K562 (cell line): ENCODE results near the gene NUMB. TPM values are rescaled to one million over a fixed set of nuclear protein-coding genes. Genes with fewer than 3 reads are reported as not detected.

Experiments used
- ATAC-seq: fragments of 200-7000 bp; cut with Tn5 transposase; 3 replicates; pipeline ENCODE4 v1.9.1; 2020; ENCODE audit warnings: moderate library complexity
- BruUV-seq: library from RNA; stranded (reverse); fragments of 400-500 nt; replicated peaks from 2 replicates; lab custom pipeline; 2021; lab: Mats Ljungman, UMichigan
- CTCF ChIA-PET: fragments of 300-600 bp; formaldehyde crosslinking; extraction: SDS; loops from one replicate; lab custom pipeline; 2021; ENCODE audit warnings: low intra/inter-chr PET ratio; lab: Yijun Ruan, JAX
- POLR2A ChIA-PET: fragments of 300-600, 350-650 bp; sonication (Branson Sonifier 250); formaldehyde crosslinking; extraction: SDS; loops from one replicate; lab custom pipeline; 2021; ENCODE audit warnings: antibody characterized with exemption, inconsistent platforms; lab: Yijun Ruan, JAX
- DNase-seq, 4 experiments: peaks; one replicate each; pipeline versions ENCODE4 v3.0.0 to v3.0.0-alpha.2; 2011 to 2018; ENCODE audit warnings: low spot score in 3 of 4, mixed read lengths in 3 of 4; ENCODE audit errors: extremely low read depth in 1 of 4
- FAIRE-seq: peaks from 2 replicates; lab custom pipeline; 2011; peaks lifted over from hg19 to GRCh38; lab: Jason Lieb, UNC
- H2AFZ ChIP-seq: 2 replicates; pipeline ENCODE4 v1.6.0; 2011; ENCODE audit warnings: low read depth, low read length, control low read depth, inconsistent platforms
- H3K27ac ChIP-seq: fragments of 200-600 bp; 3 replicates; pipeline ENCODE4 v1.8.0; 2011; ENCODE audit warnings: low read depth, mild to moderate bottlenecking, control low read depth, inconsistent platforms, low read length, moderate library complexity, mixed read lengths; ENCODE audit errors: extremely low read depth
- H3K27me3 ChIP-seq, 2 experiments: fragments of 300-600 bp in 1 of 2; 2 replicates in 1 of 2; 3 replicates in 1 of 2; pipeline versions ENCODE4 v1.6.0 to v1.8.0; 2011; ENCODE audit warnings: inconsistent platforms in 2 of 2, low read length in 2 of 2, mild to moderate bottlenecking in 1 of 2, mixed read lengths in 1 of 2, moderate library complexity in 1 of 2; ENCODE audit not compliant: control insufficient read depth in 2 of 2, insufficient read depth in 2 of 2
- H3K36me3 ChIP-seq: fragments of 300-600 bp; 3 replicates; pipeline ENCODE4 v1.8.0; 2011; ENCODE audit warnings: mild to moderate bottlenecking, low read length, inconsistent platforms; ENCODE audit not compliant: control insufficient read depth, insufficient read depth
- H3K4me1 ChIP-seq, 2 experiments: fragments of 200-600 bp in 1 of 2; replicated peaks in 1 of 2; 2 replicates in 1 of 2; 3 replicates in 1 of 2; pipeline versions ENCODE4 v1.5.1 to v1.8.0; 2011; ENCODE audit warnings: inconsistent platforms in 2 of 2, low read length in 2 of 2, mild to moderate bottlenecking in 1 of 2, mixed read lengths in 1 of 2, moderate library complexity in 1 of 2; ENCODE audit not compliant: control insufficient read depth in 2 of 2, insufficient read depth in 2 of 2
- H3K4me2 ChIP-seq: 2 replicates; pipeline ENCODE4 v1.6.1; 2011; ENCODE audit warnings: low read length, control low read depth, inconsistent platforms, mixed read lengths; ENCODE audit not compliant: insufficient read depth
- H3K4me3 ChIP-seq: fragments of 200-600 bp; sonication (generic), shearing (Covaris generic); 2 replicates; pipeline ENCODE4 v1.5.1; 2016; ENCODE audit warnings: control low read depth, inconsistent platforms
- H3K79me2 ChIP-seq: fragments of 200-600 bp; 3 replicates; pipeline ENCODE4 v1.8.0; 2011; ENCODE audit warnings: low read length, inconsistent platforms; ENCODE audit not compliant: control insufficient read depth, insufficient read depth
- H3K9ac ChIP-seq, 2 experiments: 2 replicates each; pipeline versions ENCODE4 v1.6.0 to v1.6.1; 2011; ENCODE audit warnings: low read depth in 2 of 2, low read length in 2 of 2, control low read depth in 1 of 2, inconsistent platforms in 1 of 2, mild to moderate bottlenecking in 1 of 2, mixed read lengths in 1 of 2; ENCODE audit not compliant: insufficient read depth in 1 of 2
- H3K9me1 ChIP-seq: one replicate; pipeline ENCODE4 v1.6.0; 2011; ENCODE audit warnings: inconsistent platforms, mild to moderate bottlenecking, low read length, moderate library complexity; ENCODE audit not compliant: control insufficient read depth, insufficient read depth
- H3K9me3 ChIP-seq: replicated peaks from 2 replicates; pipeline ENCODE4 v1.5.1; 2011; ENCODE audit warnings: low read depth, low read length, inconsistent platforms; ENCODE audit not compliant: control insufficient read depth, insufficient read depth
- H4K20me1 ChIP-seq: replicated peaks from 2 replicates; pipeline ENCODE4 v1.6.1; 2011; ENCODE audit warnings: low read length, inconsistent platforms, mixed read lengths; ENCODE audit not compliant: control insufficient read depth, insufficient read depth
- ARID4B ChIP-seq: sonication (generic); formaldehyde crosslinking; IDR thresholded peaks from 2 replicates; pipeline ENCODE4 v1.8.0; 2022; ENCODE audit warnings: mild to moderate bottlenecking, missing genetic modification reagents
- ATF1 ChIP-seq, 2 experiments: fragments of 450-650 bp in 1 of 2; IDR thresholded peaks; 2 replicates each; pipeline ENCODE4 v1.6.1; 2016; ENCODE audit warnings: missing compliant biosample characterization in 1 of 2, missing genetic modification characterization in 1 of 2
- ATF3 ChIP-seq, 2 experiments: fragments of 450-650 bp in 1 of 2; sonication (generic) in 1 of 2; formaldehyde crosslinking in 1 of 2; IDR thresholded peaks in 1 of 2; conservative IDR thresholded peaks in 1 of 2; 2 replicates each; pipeline versions ENCODE4 v1.6.1 to v1.8.1; 2016 to 2023; ENCODE audit warnings: mild to moderate bottlenecking in 2 of 2, moderate library complexity in 2 of 2, inconsistent platforms in 1 of 2, missing genetic modification reagents in 1 of 2
- ATF7 ChIP-seq: fragments of 450-650 bp; IDR thresholded peaks from 2 replicates; pipeline ENCODE4 v1.7.1; 2014; ENCODE audit warnings: mild to moderate bottlenecking, moderate library complexity
- FOXP1 ChIP-seq: sonication (generic); formaldehyde crosslinking; IDR thresholded peaks from 2 replicates; pipeline ENCODE4 v1.8.0; 2022; ENCODE audit warnings: mild to moderate bottlenecking, missing genetic modification reagents
- NR4A1 ChIP-seq, 2 experiments: fragments of 250-450 bp in 1 of 2; fragments of 450-650 bp in 1 of 2; sonication (Bioruptor Pico) in 1 of 2; IDR thresholded peaks; 2 replicates each; pipeline versions ENCODE4 v1.4.0 to v1.6.1; 2016 to 2020; ENCODE audit warnings: mild to moderate bottlenecking in 2 of 2, missing compliant biosample characterization in 1 of 2, missing genetic modification characterization in 1 of 2, moderate library complexity in 1 of 2
- RBM15 ChIP-seq: fragments of 200-400 bp; formaldehyde crosslinking; IDR thresholded peaks from 2 replicates; pipeline ENCODE4 v1.6.1; 2018; ENCODE audit warnings: mild to moderate bottlenecking, low read length, moderate library complexity; ENCODE audit not compliant: insufficient read depth
- WGBS: fragments of 100-300 bp; shearing (Covaris generic); methylation state at CpG from one replicate; pipeline ENCODE4 v1.1.6; 2016; ENCODE audit warnings: low coverage, mixed read lengths; ENCODE audit not compliant: insufficient coverage; ENCODE audit errors: missing lambda C conversion rate; 5-methylcytosine and 5-hydroxymethylcytosine counted together
- in situ Hi-C: fragments of 300-500 bp; cut with MboI; formaldehyde crosslinking; loops from 4 replicates; pipeline ENCODE4 v1.15.0; 2018; ENCODE audit warnings: inconsistent platforms, mixed read lengths
- intact Hi-C: fragments of 100-400 bp; cut with micrococcal nuclease; formaldehyde crosslinking; loops from 2 replicates; pipeline ENCODE4 v1.14.2; 2022
- polyA plus RNA-seq, 8 experiments: library from polyadenylated mRNA; depleted of rRNA in 4 of 8; stranded (reverse) in 5 of 8; unstranded in 3 of 8; fragments of >200 nt; fragmentation: Nextera tagmentation in 2 of 8; fragmentation: Illumina TruSeq in 1 of 8; extraction: Ambion mirVana in 2 of 8; extraction: Trizol in 1 of 8; gene quantifications; 2 replicates each; pipeline versions ENCODE4 v1.2.1 to v1.2.3, GENCODE V29; 2011 to 2014; ENCODE audit warnings: inconsistent platforms in 1 of 8, missing spikeins in 1 of 8
- total RNA-seq, 7 experiments: library from RNA; depleted of rRNA in 6 of 7; stranded (reverse); fragments of >200 nt in 6 of 7; fragmentation: Illumina TruSeq in 2 of 7; extraction: Trizol in 2 of 7; gene quantifications; 2 replicates each; pipeline versions ENCODE4 v1.2.1 to v1.2.3, GENCODE V29; 2011 to 2021; ENCODE audit warnings: low replicate concordance in 1 of 7

Gene NUMB
- total and polyA plus RNA-seq, 9 of the 15 experiments (the other 6 are each of a cell fraction or from before 2014, with no cell fraction given), result 13.5 to 54.0 (median 32.3) TPM

GRCh38 chr14:73233564-73233963 is 224.8 kb downstream of the NUMB start (continued):
- no peak for TF ChIP-seq ARID4B (CRISPR knock-in tag)
- TF ChIP-seq FOXP1 (CRISPR knock-in tag), result no peak
- no peak for TF ChIP-seq NR4A1 (CRISPR knock-in tag; IDR thresholded peaks at IDR 0.05)
- no peak for TF ChIP-seq NR4A1 (tag; IDR thresholded peaks at IDR 0.05)

- DNase-seq (peak in 1 of 4 experiments; percentile 20), FAIRE-seq (no peak), ATAC-seq (peak; percentile 59)
- H3K27ac ChIP-seq, result no peak overlapping the region
- no peak overlapping the region for H2AFZ ChIP-seq
- no TSS peak for BruUV-seq
- ChIA-PET CTCF (no interaction called here), POLR2A (interaction anchor here (0.7 to 1.1 kb wide), 2 partner anchors 29 to 166 kb away, joined by 3 read pairs; no protein-coding TSS in a partner anchor)
- H4K20me1 ChIP-seq, result 0 out of 2 replicates have a peak, but pooled peaks cover 4% of the 10 kb centered on the region
- in situ Hi-C loops, result loop anchor here (10.0 kb wide), 1 partner anchor 718 kb away; no protein-coding TSS in a partner anchor
- intact Hi-C loops, result no loop called here
- H3K4me1 ChIP-seq, result peaks cover 5 to 24% of the 10 kb centered on the region in 2 experiments; a peak in 4 of 5 replicates
- no peak overlapping the region for H3K4me3 ChIP-seq
- 13% methylated on average over 8 of the region's 8 CpGs for WGBS
- no peaks in the 10 kb centered on the region for H3K36me3 ChIP-seq
- no peaks in the 10 kb centered on the region for H3K9me3 ChIP-seq
- no peaks in the 10 kb centered on the region for H3K79me2 ChIP-seq
- peaks cover 27 to 54% of the 10 kb centered on the region in 2 experiments for H3K27me3 ChIP-seq
- H3K9me1 ChIP-seq, result peaks cover 2% of the 10 kb centered on the region
- no peak overlapping the region for H3K9ac ChIP-seq
- TF ChIP-seq ATF3 (IDR thresholded peaks at IDR 0.05) (peak; percentile 81), ATF3 (CRISPR knock-in tag; conservative IDR thresholded peaks at IDR 0.05) (no peak), ATF7 (peak; percentile 62; the same call in 1 of the 2 replicates), RBM15 (no peak), ATF1 (CRISPR knock-in tag; IDR thresholded peaks at IDR 0.05) (no peak), ATF1 (tag; IDR thresholded peaks at IDR 0.05) (peak; percentile 38; the same call in 1 of the 2 replicates)
- H3K4me2 ChIP-seq, result no peak overlapping the region
These were observed 225.4 kb downstream of the NUMB start for GRCh38 chr14:73232984-73233383.
